HEK293 (cell line): ENCODE results near the gene COL13A1.

Source experiments
- CTCF ChIA-PET: fragments of 350-600 bp; formaldehyde crosslinking; extraction: SDS; loops from one replicate; lab custom pipeline; 2021; ENCODE audit warnings: antibody characterized with exemption; lab: Yijun Ruan, JAX
- POLR2A ChIA-PET: fragments of 300-600 bp; formaldehyde crosslinking; extraction: SDS; loops from one replicate; lab custom pipeline; 2020; ENCODE audit warnings: antibody characterized with exemption, inconsistent platforms; lab: Yijun Ruan, JAX
- H3K27ac ChIP-seq: fragments of 200-500 bp; sonication (Bioruptor generic); 2 replicates; pipeline ENCODE4 v1.5.1; 2014; ENCODE audit warnings: low read depth, low read length, control low read depth, inconsistent platforms; ENCODE audit errors: extremely low read depth
- H3K36me3 ChIP-seq, 2 experiments: fragments of 200-500 bp in 1 of 2; sonication (Bioruptor generic) in 1 of 2; 1 replicate in 1 of 2; 2 replicates in 1 of 2; pipeline ENCODE4 v1.5.1; 2014 to 2017; ENCODE audit warnings: inconsistent platforms in 2 of 2, low read length in 2 of 2; ENCODE audit not compliant: control insufficient read depth in 2 of 2, insufficient read depth in 1 of 2
- H3K4me1 ChIP-seq: fragments of 200-500 bp; sonication (Bioruptor generic); 2 replicates; pipeline ENCODE4 v1.5.1; 2014; ENCODE audit warnings: mild to moderate bottlenecking, low read length, inconsistent platforms; ENCODE audit not compliant: control insufficient read depth, insufficient read depth
- H3K4me3 ChIP-seq: 2 replicates; pipeline ENCODE4 v1.5.1; 2011; ENCODE audit warnings: low read depth, mild to moderate bottlenecking, control low read depth, low read length, moderate library complexity
- H3K9me3 ChIP-seq: fragments of 200-500 bp; sonication (Bioruptor generic); 2 replicates; pipeline ENCODE4 v1.5.1; 2014; ENCODE audit warnings: low read depth, low read length, inconsistent platforms; ENCODE audit not compliant: control insufficient read depth, insufficient read depth
- EGR2 ChIP-seq: fragments of 450-650 bp; formaldehyde crosslinking; IDR thresholded peaks from 2 replicates; pipeline ENCODE4 v1.5.1; 2016; ENCODE audit warnings: low read depth, missing biosample characterization, missing genetic modification characterization
- HOXD13 ChIP-seq: sonication (generic); formaldehyde crosslinking; IDR thresholded peaks from 2 replicates; pipeline ENCODE4 v1.8.0; 2022; ENCODE audit warnings: missing genetic modification reagents, borderline replicate concordance
- SCRT2 ChIP-seq: fragments of 450-650 bp; formaldehyde crosslinking; IDR thresholded peaks from 2 replicates; pipeline ENCODE4 v1.5.1; 2016; ENCODE audit warnings: missing biosample characterization, missing genetic modification characterization
- ZEB2 ChIP-seq: fragments of 450-650 bp; formaldehyde crosslinking; IDR thresholded peaks from 2 replicates; pipeline ENCODE4 v1.5.1; 2016; ENCODE audit warnings: missing biosample characterization, missing genetic modification characterization
- ZFHX2 ChIP-seq: fragments of 450-650 bp; formaldehyde crosslinking; conservative IDR thresholded peaks from 2 replicates; pipeline ENCODE4 v1.5.1; 2016; ENCODE audit warnings: missing biosample characterization, missing genetic modification characterization
- ZIC2 ChIP-seq: fragments of 450-650 bp; formaldehyde crosslinking; IDR thresholded peaks from 2 replicates; pipeline ENCODE4 v1.5.1; 2016; ENCODE audit warnings: missing biosample characterization, missing genetic modification characterization
- ZNF155 ChIP-seq: fragments of 450-650 bp; formaldehyde crosslinking; IDR thresholded peaks from 2 replicates; pipeline ENCODE4 v1.5.1; 2016; ENCODE audit warnings: missing biosample characterization, missing genetic modification characterization
- ZNF292 ChIP-seq: fragments of 450-650 bp; formaldehyde crosslinking; IDR thresholded peaks from 2 replicates; pipeline ENCODE4 v1.5.1; 2016; ENCODE audit warnings: low read depth, missing biosample characterization, missing genetic modification characterization, borderline replicate concordance
- ZNF341 ChIP-seq: fragments of 450-650 bp; formaldehyde crosslinking; IDR thresholded peaks from 2 replicates; pipeline ENCODE4; 2016; ENCODE audit warnings: low read depth, missing biosample characterization, missing genetic modification characterization
- ZNF366 ChIP-seq: fragments of 450-650 bp; formaldehyde crosslinking; conservative IDR thresholded peaks from 2 replicates; pipeline ENCODE4 v1.5.1; 2016; ENCODE audit warnings: missing biosample characterization, missing genetic modification characterization
- ZNF426 ChIP-seq: fragments of 450-650 bp; formaldehyde crosslinking; IDR thresholded peaks from 2 replicates; pipeline ENCODE4 v1.5.1; 2017; ENCODE audit warnings: missing biosample characterization, missing genetic modification characterization, mild to moderate bottlenecking, inconsistent platforms, moderate library complexity
- ZNF510 ChIP-seq: fragments of 450-650 bp; formaldehyde crosslinking; IDR thresholded peaks from 2 replicates; pipeline ENCODE4 v1.5.1; 2018; ENCODE audit warnings: mild to moderate bottlenecking, missing genetic modification characterization, missing biosample characterization; ENCODE audit not compliant: insufficient replicate concordance
- ZNF610 ChIP-seq: fragments of 450-650 bp; formaldehyde crosslinking; IDR thresholded peaks from 2 replicates; pipeline ENCODE4 v1.5.1; 2016; ENCODE audit warnings: missing biosample characterization, missing genetic modification characterization, borderline replicate concordance
- ZNF664 ChIP-seq: fragments of 450-650 bp; formaldehyde crosslinking; IDR thresholded peaks from 2 replicates; pipeline ENCODE4 v1.5.1; 2016; ENCODE audit warnings: missing biosample characterization, missing genetic modification characterization
- ZNF785 ChIP-seq: fragments of 450-650 bp; formaldehyde crosslinking; IDR thresholded peaks from 2 replicates; pipeline ENCODE4 v1.5.1; 2016; ENCODE audit warnings: missing biosample characterization, missing genetic modification characterization
- ZXDB ChIP-seq: fragments of 450-650 bp; formaldehyde crosslinking; IDR thresholded peaks from 2 replicates; pipeline ENCODE4 v1.5.1; 2016; ENCODE audit warnings: missing biosample characterization, missing genetic modification characterization
- TF ChIP-seq, protein P1 (sequence below): fragments of 450-650 bp; formaldehyde crosslinking; IDR thresholded peaks from 2 replicates; pipeline ENCODE4 v1.5.1; 2016; ENCODE audit warnings: missing biosample characterization, missing genetic modification characterization

Gene COL13A1

DNA sequence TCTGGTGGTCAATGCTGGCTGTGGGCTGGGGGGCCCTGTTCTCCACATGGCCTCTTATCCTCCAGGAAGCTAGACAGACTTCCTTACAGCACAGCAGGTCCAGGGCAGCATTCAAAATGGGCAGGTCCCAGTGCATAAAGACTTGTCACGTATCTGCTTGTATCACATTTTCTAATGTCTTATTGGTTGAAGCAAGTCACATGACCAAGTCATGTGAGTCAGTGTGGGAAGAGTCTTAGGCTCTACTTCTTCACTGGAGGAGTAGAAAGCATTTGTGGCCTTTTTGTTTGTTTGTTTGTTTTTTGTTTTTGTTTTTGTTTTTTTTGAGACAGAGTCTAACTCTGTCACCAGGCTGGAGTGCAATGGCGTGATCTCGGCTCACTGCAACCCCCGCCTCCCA lies 104.7 kb downstream of the COL13A1 start (continued):
- TF ChIP-seq, protein P1, sequence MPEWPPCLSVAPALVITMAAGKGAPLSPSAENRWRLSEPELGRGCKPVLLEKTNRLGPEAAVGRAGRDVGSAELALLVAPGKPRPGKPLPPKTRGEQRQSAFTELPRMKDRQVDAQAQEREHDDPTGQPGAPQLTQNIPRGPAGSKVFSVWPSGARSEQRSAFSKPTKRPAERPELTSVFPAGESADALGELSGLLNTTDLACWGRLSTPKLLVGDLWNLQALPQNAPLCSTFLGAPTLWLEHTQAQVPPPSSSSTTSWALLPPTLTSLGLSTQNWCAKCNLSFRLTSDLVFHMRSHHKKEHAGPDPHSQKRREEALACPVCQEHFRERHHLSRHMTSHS = no peak
- TF ChIP-seq ZNF155 = no peak
- TF ChIP-seq, all 188 proteins: peak for 0

GRCh38 chr10:69907517-69907916 lies 105.8 kb downstream of the COL13A1 start:
- Histone ChIP-seq H3K36me3 (no peaks in the 10 kb centered on the region), H3K4me3 (no peak overlapping the region), H3K27ac (no peak overlapping the region), H3K9me3 (no peaks in the 10 kb centered on the region), H3K4me1 (no peaks in the 10 kb centered on the region; the same call in 1 of the 2 replicates)
- no peak for TF ChIP-seq ZXDB (tag by site-specific recombination)
- peak; percentile 99 for TF ChIP-seq ZFHX2
- TF ChIP-seq ZNF510 (tag by site-specific recombination) = no peak
- no peak for TF ChIP-seq ZEB2 (tag by site-specific recombination)
- 0 out of 2 replicates have a peak, but pooled peaks have one; percentile 45 for TF ChIP-seq SCRT2 (tag by site-specific recombination)
- no peak for TF ChIP-seq ZNF292 (tag by site-specific recombination)
- no peak for TF ChIP-seq ZNF785
- TF ChIP-seq EGR2 (tag by site-specific recombination) = peak; percentile 99
- TF ChIP-seq ZNF426 (tag by site-specific recombination) = no peak
- ChIA-PET POLR2A (no interaction called here), CTCF (no interaction called here)

- Histone ChIP-seq H3K27ac (no peak overlapping the region), H3K4me3 (no peak overlapping the region), H3K4me1 (peaks cover 2% of the 10 kb centered on the region; the same call in 1 of the 2 replicates), H3K9me3 (no peaks in the 10 kb centered on the region), H3K36me3 (no peaks in the 10 kb centered on the region)
- POLR2A ChIA-PET = no interaction called here
- TF ChIP-seq ZNF366 (tag by site-specific recombination) = no peak
- TF ChIP-seq ZNF610 = no peak
- TF ChIP-seq ZIC2 (tag by site-specific recombination) = peak; percentile 67
- peak; percentile 18 for TF ChIP-seq ZFHX2
- CTCF ChIA-PET = no interaction called here
These were observed 106.4 kb downstream of the COL13A1 start for GRCh38 chr10:69908124-69908523.

DNA sequence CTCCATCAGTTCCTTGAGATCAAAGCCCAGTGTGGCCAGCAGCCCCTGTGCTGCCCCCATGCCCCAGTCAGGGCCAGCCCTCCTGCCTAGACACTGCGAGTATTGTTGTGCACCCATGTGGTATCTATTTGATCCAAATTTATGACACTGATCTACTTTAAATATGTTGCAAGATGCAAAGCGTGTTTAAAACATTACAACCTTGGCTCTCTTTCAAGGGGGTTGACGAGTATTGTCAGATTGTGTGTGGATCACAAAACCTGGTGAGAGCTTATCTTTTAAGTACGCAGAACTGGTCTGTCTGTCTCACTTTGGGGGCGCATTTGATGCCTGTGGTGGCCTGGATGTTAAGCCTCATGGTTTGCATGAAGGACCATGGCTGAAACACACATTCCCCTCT lies 108.9 kb downstream of the COL13A1 start:
- no peaks in the 10 kb centered on the region for H3K9me3 ChIP-seq
- CTCF ChIA-PET = interaction anchor here (0.6 to 2.2 kb wide), 6 partner anchors 9 to 170 kb away, joined by 3 to 12 read pairs (median 4); no protein-coding TSS in a partner anchor
- H3K4me1 ChIP-seq = peaks cover 2% of the 10 kb centered on the region; the same call in 1 of the 2 replicates
- H3K36me3 ChIP-seq = no peaks in the 10 kb centered on the region
- H3K4me3 ChIP-seq = no peak overlapping the region
- TF ChIP-seq ZNF664 (tag by site-specific recombination) = no peak
- POLR2A ChIA-PET = no interaction called here
- no peak overlapping the region for H3K27ac ChIP-seq

GRCh38 chr10:69911613-69912528 lies 110.2 kb downstream of the COL13A1 start:
- peaks cover 2% of the 10 kb centered on the region; the same call in 1 of the 2 replicates for H3K4me1 ChIP-seq
- no peak for TF ChIP-seq HOXD13 (CRISPR knock-in tag)
- TF ChIP-seq ZNF341 = peak; percentile 88
- no peaks in the 10 kb centered on the region for H3K36me3 ChIP-seq
- ChIA-PET CTCF (interaction anchor here (0.6 to 4.7 kb wide), 12 partner anchors 10 to 1500 kb away, joined by 3 to 59 read pairs (median 6); no protein-coding TSS in a partner anchor), POLR2A (interaction anchor here (1.1 kb wide), 1 partner anchor 18 kb away, joined by 3 read pairs; no protein-coding TSS in a partner anchor)
- no peaks in the 10 kb centered on the region for H3K9me3 ChIP-seq
- H3K4me3 ChIP-seq = no peak overlapping the region
- no peak overlapping the region for H3K27ac ChIP-seq
